GM23248 (cell line): Measurements from ENCODE around the gene ST13. TPM values are rescaled to one million over a fixed set of nuclear protein-coding genes. Genes with fewer than 3 reads are reported as not detected.

Source experiments
- DNase-seq: peaks from one replicate; pipeline ENCODE4 v3.0.0-alpha.2; 2015
- H2AFZ ChIP-seq: fragments of 200-600 bp; sonication (generic); 2 replicates; pipeline ENCODE4 v1.6.1; 2016; ENCODE audit warnings: antibody characterized with exemption
- H3F3A ChIP-seq: fragments of 200-600 bp; sonication (generic); 2 replicates; pipeline ENCODE4 v1.6.1; 2016; ENCODE audit warnings: mild to moderate bottlenecking, antibody characterized with exemption, mixed run types; ENCODE audit not compliant: insufficient read depth
- H3K27ac ChIP-seq: fragments of 200-600 bp; sonication (generic); 2 replicates; pipeline ENCODE4 v1.5.1; 2016; ENCODE audit warnings: mild to moderate bottlenecking
- H3K27me3 ChIP-seq: fragments of 200-600 bp; sonication (generic); replicated peaks from 2 replicates; pipeline ENCODE4 v1.6.1; 2016; ENCODE audit warnings: mild to moderate bottlenecking; ENCODE audit not compliant: insufficient read depth
- H3K36me3 ChIP-seq: fragments of 200-600 bp; sonication (generic); 2 replicates; pipeline ENCODE4 v1.6.1; 2016; ENCODE audit warnings: low read depth, mild to moderate bottlenecking
- H3K4me1 ChIP-seq: fragments of 200-600 bp; sonication (generic); 2 replicates; pipeline ENCODE4 v1.6.1; 2016; ENCODE audit warnings: mild to moderate bottlenecking; ENCODE audit not compliant: insufficient read depth
- H3K4me2 ChIP-seq: fragments of 200-600 bp; sonication (generic); one replicate; pipeline ENCODE4 v1.6.1; 2016; ENCODE audit warnings: mild to moderate bottlenecking; ENCODE audit not compliant: unreplicated experiment
- H3K4me3 ChIP-seq: fragments of 200-600 bp; sonication (generic); 2 replicates; pipeline ENCODE4 v1.5.1; 2016; ENCODE audit warnings: mild to moderate bottlenecking
- H3K79me2 ChIP-seq: fragments of 200-600 bp; sonication (generic); 2 replicates; pipeline ENCODE4 v1.6.1; 2016; ENCODE audit warnings: mild to moderate bottlenecking; ENCODE audit not compliant: insufficient read depth
- H3K9ac ChIP-seq: fragments of 200-600 bp; sonication (generic); 2 replicates; pipeline ENCODE4 v1.6.1; 2016; ENCODE audit warnings: mild to moderate bottlenecking
- H3K9me2 ChIP-seq: fragments of 200-600 bp; sonication (generic); 2 replicates; pipeline ENCODE4 v1.6.1; 2016; ENCODE audit warnings: mixed run types, mild to moderate bottlenecking, moderate library complexity; ENCODE audit not compliant: insufficient read depth
- H3K9me3 ChIP-seq: fragments of 200-600 bp; sonication (generic); one replicate; pipeline ENCODE4 v1.6.1; 2017; ENCODE audit warnings: low read depth
- H4K20me1 ChIP-seq: fragments of 200-600 bp; sonication (generic); 2 replicates; pipeline ENCODE4 v1.6.0; 2016; ENCODE audit not compliant: insufficient read depth
- EZH2 ChIP-seq: fragments of 200-600 bp; sonication (generic); IDR thresholded peaks from 2 replicates; pipeline ENCODE4 v1.6.1; 2018; ENCODE audit warnings: antibody characterized with exemption, mild to moderate bottlenecking; ENCODE audit not compliant: insufficient read depth, poor library complexity, severe bottlenecking
- EZH2phosphoT487 ChIP-seq: fragments of 200-600 bp; sonication (generic); IDR thresholded peaks from 2 replicates; pipeline ENCODE4 v1.6.1; 2018; ENCODE audit warnings: antibody characterized with exemption, moderate library complexity, mild to moderate bottlenecking, low read depth; ENCODE audit not compliant: insufficient read depth
- WGBS, 2 experiments: methylation state at CpG; one replicate each; pipeline ENCODE4 v1.1.6; 2015 to 2017; ENCODE audit warnings: low lambda C conversion rate in 2 of 2, low coverage in 1 of 2; ENCODE audit errors: missing lambda C conversion rate in 2 of 2; 5-methylcytosine and 5-hydroxymethylcytosine counted together
- in situ Hi-C: fragments of 300-500 bp; cut with MboI; formaldehyde crosslinking; loops from 2 replicates; pipeline ENCODE4 v1.15.0; 2020
- polyA plus RNA-seq: library from polyadenylated mRNA; unstranded; fragments of >200 nt; fragmentation: Nextera tagmentation; extraction: Ambion mirVana; gene quantifications from 2 replicates; pipeline ENCODE4 v1.2.1, GENCODE V29; 2016
- total RNA-seq: library from RNA; depleted of rRNA; stranded (reverse); fragments of >200 nt; shearing (Covaris generic); gene quantifications from 2 replicates; pipeline ENCODE4 v1.2.3, GENCODE V29; 2014

The ST13 gene
- total and polyA plus RNA-seq, 2 experiments from 2014 or later = 141 to 161 TPM

GRCh38 chr22:40819599-40820140, 36.8 kb downstream of the ST13 start:
- DNase-seq = peak; percentile 71
- Histone ChIP-seq H3K79me2 (peaks cover 44% of the 10 kb centered on the region), H3K9ac (peak overlapping the region; percentile 92), H3K27me3 (no peaks in the 10 kb centered on the region), H3K4me1 (peaks cover 15% of the 10 kb centered on the region), H4K20me1 (no peaks in the 10 kb centered on the region), H3K36me3 (peaks cover 14% of the 10 kb centered on the region), H2AFZ (peak overlapping the region; percentile 99), H3K9me2 (no peaks in the 10 kb centered on the region), H3K4me2 (peak overlapping the region; percentile 88), H3K4me3 (peak overlapping the region; percentile 95), H3K9me3 (no peaks in the 10 kb centered on the region), H3K27ac (peak overlapping the region; percentile 78), H3F3A (peaks cover 38% of the 10 kb centered on the region)
- TF ChIP-seq EZH2phosphoT487 = no peak
- TF ChIP-seq EZH2 = no peak
- 0 to 1% methylated on average over 4 of the region's 4 CpGs for WGBS, 2 experiments
- in situ Hi-C loops = no loop called here

- Histone ChIP-seq H4K20me1 (no peaks in the 10 kb centered on the region), H3K9ac (peak within 1 kb of the TSS; percentile 92), H3K9me2 (no peaks in the 10 kb centered on the region), H3K79me2 (peaks cover 49% of the 10 kb centered on the region), H3K4me1 (peaks cover 15% of the 10 kb centered on the region), H3K27ac (peak within 1 kb of the TSS; percentile 78), H3K4me2 (peak within 1 kb of the TSS; percentile 88), H3K36me3 (peaks cover 9% of the 10 kb centered on the region; the same call in 1 of the 2 replicates), H2AFZ (peak within 1 kb of the TSS; percentile 99), H3K4me3 (peak within 1 kb of the TSS; percentile 95), H3K27me3 (no peaks in the 10 kb centered on the region), H3K9me3 (no peaks in the 10 kb centered on the region), H3F3A (peaks cover 38% of the 10 kb centered on the region)
- TF ChIP-seq EZH2phosphoT487 (no peak), EZH2 (no peak)
- peak; percentile 94 for DNase-seq
- in situ Hi-C loops = no loop called here
- 1% methylated on average over 53 to 61 of the region's 61 CpGs for WGBS, 2 experiments
These were observed 37.5 kb downstream of the ST13 start, which contains the start of gene SLC25A17 for GRCh38 chr22:40818747-40819598. TSS of gene SLC25A17 (minus strand) at chr22:40819346. CDS start at chr22:40819248, 98 bp downstream.

GRCh38 chr22:40818192-40818746, 38.2 kb downstream of the ST13 start:
- Histone ChIP-seq H3K4me3 (peak overlapping the region; percentile 95), H3K4me1 (peaks cover 15% of the 10 kb centered on the region), H3K4me2 (peak overlapping the region; percentile 85), H3K27me3 (no peaks in the 10 kb centered on the region), H3K9me3 (no peaks in the 10 kb centered on the region), H4K20me1 (no peaks in the 10 kb centered on the region), H3K9me2 (no peaks in the 10 kb centered on the region), H3K79me2 (peaks cover 56% of the 10 kb centered on the region), H3K36me3 (peaks cover 2% of the 10 kb centered on the region; the same call in 1 of the 2 replicates), H2AFZ (peak overlapping the region; percentile 99), H3F3A (peaks cover 32% of the 10 kb centered on the region), H3K9ac (peak overlapping the region; percentile 92), H3K27ac (no peak overlapping the region)
- in situ Hi-C loops = no loop called here
- peak; percentile 25 for DNase-seq
- no peak for TF ChIP-seq EZH2
- no peak for TF ChIP-seq EZH2phosphoT487
- WGBS, 2 experiments = 3 to 12% methylated on average over 14 of the region's 14 CpGs

- H3K4me1 ChIP-seq = peaks cover 15% of the 10 kb centered on the region
- no peaks in the 10 kb centered on the region for H3K9me2 ChIP-seq
- TF ChIP-seq EZH2 = no peak
- no peak for TF ChIP-seq EZH2phosphoT487
- 0 out of 2 replicates have a peak overlapping the region, but pooled peaks have one; percentile 99 for H2AFZ ChIP-seq
- no peaks in the 10 kb centered on the region; the same call in 1 of the 2 replicates for H3K36me3 ChIP-seq
- H3K79me2 ChIP-seq = peaks cover 61% of the 10 kb centered on the region
- no peaks in the 10 kb centered on the region for H3K27me3 ChIP-seq
- DNase-seq = no peak
- peak overlapping the region; percentile 92 for H3K9ac ChIP-seq
- H4K20me1 ChIP-seq = no peaks in the 10 kb centered on the region
- in situ Hi-C loops = no loop called here
- no peaks in the 10 kb centered on the region for H3K9me3 ChIP-seq
- peaks cover 28% of the 10 kb centered on the region for H3F3A ChIP-seq
- H3K4me3 ChIP-seq = peak overlapping the region; percentile 95
- H3K4me2 ChIP-seq = peak overlapping the region; percentile 85
- no peak overlapping the region for H3K27ac ChIP-seq
- 90 to 94% methylated on average over 4 of the region's 4 CpGs for whole genome bisulfite sequencing, 2 experiments
These were observed 38.7 kb downstream of the ST13 start for GRCh38 chr22:40817737-40818136.
